Heart left ventricle (tissue), 16 donors: ENCODE data around the gene NEUROG3. TPM values are rescaled to one million over a fixed set of nuclear protein-coding genes. Genes with fewer than 3 reads are reported as not detected.

Experiments
- ATAC-seq, 4 donors: fragments of 200-7000 bp; cut with Tn5 transposase; one replicate each; pipeline ENCODE4 v1.9.1; 2020 to 2022; ENCODE audit warnings: moderate library complexity in 4 of 4, mild to moderate bottlenecking in 3 of 4, moderate number of reproducible peaks in 1 of 4
- DNase-seq, 5 donors: peaks; one replicate each; pipeline ENCODE4 v3.0.0-alpha.2; 2020
- H3K27ac ChIP-seq, 12 donors: fragments of 200-600 bp; sonication (generic) in 4 of 12; one replicate each; pipeline versions ENCODE4 v1.5.0 to v1.8.0; 2016 to 2022; ENCODE audit warnings: mild to moderate bottlenecking in 2 of 12
- H3K27me3 ChIP-seq, 9 donors: fragments of 200-600 bp; sonication (generic) in 2 of 9; one replicate each; pipeline versions ENCODE4 v1.5.1 to v1.8.0; 2016 to 2022; ENCODE audit warnings: mild to moderate bottlenecking in 3 of 9
- H3K36me3 ChIP-seq, 9 donors: fragments of 200-600 bp; sonication (generic) in 2 of 9; one replicate each; pipeline versions ENCODE4 v1.5.0 to v1.8.0; 2018 to 2022; ENCODE audit warnings: mild to moderate bottlenecking in 2 of 9
- H3K4me1 ChIP-seq, 12 donors: fragments of 200-600 bp; sonication (generic) in 4 of 12; one replicate each; pipeline versions ENCODE4 v1.5.0 to v1.8.0; 2016 to 2022; ENCODE audit warnings: mild to moderate bottlenecking in 3 of 12
- H3K4me3 ChIP-seq, 12 donors: fragments of 200-600 bp; sonication (generic) in 4 of 12; one replicate each; pipeline versions ENCODE4 v1.5.0 to v1.8.0; 2017 to 2022; ENCODE audit warnings: mild to moderate bottlenecking in 9 of 12, moderate library complexity in 4 of 12
- H3K9me3 ChIP-seq, 12 donors: fragments of 200-600 bp; sonication (generic) in 4 of 12; one replicate each; pipeline versions ENCODE4 v1.5.0 to v1.8.0; 2016 to 2022; ENCODE audit warnings: mild to moderate bottlenecking in 1 of 12
- CTCF ChIP-seq, 12 donors: fragments of 200-600 bp; sonication (generic) in 4 of 12; IDR thresholded peaks; one replicate each; pipeline versions ENCODE4 v1.5.0 to v1.8.0; 2018 to 2022; ENCODE audit warnings: antibody characterized with exemption in 12 of 12, mild to moderate bottlenecking in 5 of 12
- POLR2A ChIP-seq, 2 donors: fragments of 450-650 bp; IDR thresholded peaks; one replicate each; pipeline ENCODE4 v1.6.1; 2017; ENCODE audit warnings: antibody characterized with exemption in 2 of 2, mild to moderate bottlenecking in 2 of 2, moderate library complexity in 2 of 2
- WGBS, 4 donors: extraction: QIAGEN DNeasy Blood & Tissue Kit in 2 of 4; methylation state at CpG; one replicate each; pipeline versions ENCODE4 v1.1.5 to v1.1.7; 2013 to 2018; 5-methylcytosine and 5-hydroxymethylcytosine counted together
- intact Hi-C, 10 donors: fragments of 100-400 bp; cut with DNase I; formaldehyde crosslinking; loops; one replicate each; pipeline versions ENCODE4 v1.11.1 to v1.14.2; 2022
- polyA plus RNA-seq, 2 donors: library from polyadenylated mRNA; stranded (reverse); fragments of 200-250 nt; gene quantifications; one replicate each; pipeline ENCODE4 v1.2.3, GENCODE V29; 2013
- total RNA-seq, 9 donors: library from RNA; depleted of rRNA in 2 of 9; stranded (reverse); fragments of >200 nt in 2 of 9; fragmentation: NEBNext Ultra II Directional in 3 of 9; extraction: Animal tissue kit (Norgen Biotek cat#: 25700) in 3 of 9; gene quantifications; one replicate each; pipeline versions ENCODE4 v1.1.0 to v1.2.4, GENCODE V29; 2016 to 2023
- donor health status: ischemic (EF 13 %, LVEDD 7.1; RV severe dilation, severe dysfunction).
- donor health status: healthy with polysubstance abuse.
- donor health status: DM: no; HTN: yes; CAD: no.
- donor health status: DM: no; HTN: no; CAD: no.
- donor health status: ischemic (EF 25% LVEDD 6.9; RV normal size, moderate dysfunction).
- donor health status: ischemic (EF 25% LVEDD 5.7; RV mildly dilated, moderate dysfunction).
- donor health status: healthy.
- donor health status: DM: yes; HTN: yes; CAD: no.
- donor health status: ischemic (EF 35%, LVEDD 5.7; RV mildly dilated, moderate dysfunction).
- donor health status: nonischemic (EF 11% LVEDD 7.7; RV severe dilation, severe dysfunction).
- donor health status: DM: yes; HTN: yes; CAD: no.
- donor health status: PGD.
- donor health status: ischemic (EF 29% LVEDD 5.4; RV normal size, mild dysfunction).
- donor health status: nonischemic (EF 23%, LVEDD 6.1; RV moderate dilation, normal function).

Gene NEUROG3
- total and polyA plus RNA-seq, 11 donors: not detected

- Histone ChIP-seq H3K9me3 (no peaks in the 10 kb centered on the region), H3K27me3 (peaks cover 48 to 100% (median 78%) of the 10 kb centered on the region in 9 donors), H3K4me3 (no peak overlapping the region), H3K27ac (no peak overlapping the region), H3K36me3 (no peaks in the 10 kb centered on the region), H3K4me1 (peaks cover 0 to 22% (median 13%) of the 10 kb centered on the region in 12 donors)
- ATAC-seq (no peak), DNase-seq (no peak)
- 4 to 5% (median 4%) methylated on average over 37 to 41 of the region's 41 CpGs for WGBS, 4 donors
- intact Hi-C loops: no loop called here
- TF ChIP-seq POLR2A (IDR thresholded peaks at IDR 0.05) (no peak), CTCF (IDR thresholded peaks at IDR 0.05) (no peak)
Observed at GRCh38 chr10:69568472-69569395, 4.5 kb downstream of the NEUROG3 start.

GRCh38 chr10:69567920-69568319, 5.3 kb downstream of the NEUROG3 start:
- H3K27ac ChIP-seq: no peak overlapping the region
- DNase-seq (peak in 4 of 5 donors; percentile 26 to 54 (median 45)), ATAC-seq (peak in 1 of 4 donors; percentile 46)
- TF ChIP-seq CTCF (IDR thresholded peaks at IDR 0.05) (no peak), POLR2A (IDR thresholded peaks at IDR 0.05) (no peak)
- intact Hi-C loops: no loop called here
- H3K27me3 ChIP-seq: peaks cover 42 to 94% (median 71%) of the 10 kb centered on the region in 9 donors
- WGBS, 4 donors: 5 to 16% (median 8%) methylated on average over 7 to 15 of the region's 15 CpGs
- no peaks in the 10 kb centered on the region for H3K36me3 ChIP-seq
- peaks cover 0 to 15% (median 7%) of the 10 kb centered on the region in 12 donors for H3K4me1 ChIP-seq
- no peak overlapping the region for H3K4me3 ChIP-seq
- H3K9me3 ChIP-seq: no peaks in the 10 kb centered on the region

- no peak for ATAC-seq
- no peak for DNase-seq
- Histone ChIP-seq H3K4me1 (no peaks in the 10 kb centered on the region), H3K27me3 (peaks cover 3 to 50% (median 20%) of the 10 kb centered on the region in 9 donors), H3K27ac (no peak overlapping the region), H3K4me3 (no peak overlapping the region), H3K9me3 (no peaks in the 10 kb centered on the region), H3K36me3 (no peaks in the 10 kb centered on the region)
- 69 to 76% (median 72%) methylated on average over 5 of the region's 5 CpGs for WGBS, 4 donors
- intact Hi-C loops: no loop called here
- no peak for TF ChIP-seq POLR2A (IDR thresholded peaks at IDR 0.05)
- TF ChIP-seq CTCF (IDR thresholded peaks at IDR 0.05): no peak
Observed at GRCh38 chr10:69562731-69563254, 10.4 kb downstream of the NEUROG3 start.

- no peaks in the 10 kb centered on the region for H3K4me1 ChIP-seq
- WGBS, 4 donors: 45 to 70% (median 59%) methylated on average over 5 to 6 of the region's 6 CpGs
- ATAC-seq (no peak), DNase-seq (no peak)
- no peaks in the 10 kb centered on the region for H3K9me3 ChIP-seq
- TF ChIP-seq CTCF (IDR thresholded peaks at IDR 0.05) (no peak), POLR2A (IDR thresholded peaks at IDR 0.05) (no peak)
- no peaks in the 10 kb centered on the region for H3K36me3 ChIP-seq
- H3K27ac ChIP-seq: no peak overlapping the region
- intact Hi-C loops: no loop called here
- H3K27me3 ChIP-seq: peaks cover 0 to 17% (median 2%) of the 10 kb centered on the region in 9 donors
- no peak overlapping the region for H3K4me3 ChIP-seq
Observed at GRCh38 chr10:69559525-69559924, 13.7 kb downstream of the NEUROG3 start.
